Thoracic aorta (tissue), 2 donors: Measurements from ENCODE around the gene AMPH. TPM values are rescaled to one million over a fixed set of nuclear protein-coding genes. Genes with fewer than 3 reads are reported as not detected.

ENCODE experiments used
- ATAC-seq: fragments of 150-250 bp; one replicate; pipeline ENCODE4 v1.8.0; 2017; ENCODE audit warnings: low read depth; ENCODE audit not compliant: insufficient number of reproducible peaks, low FRiP score
- DNase-seq: peaks from one replicate; pipeline ENCODE4 v3.0.0-alpha.2; 2020; ENCODE audit warnings: low spot score
- H3K27ac ChIP-seq, 2 donors: fragments of 200-600 bp; sonication (generic); 1 replicate in 1 of 2; 2 replicates in 1 of 2; pipeline ENCODE4 v1.5.1; 2016; ENCODE audit warnings: mild to moderate bottlenecking in 2 of 2, moderate library complexity in 2 of 2
- H3K27me3 ChIP-seq: fragments of 200-600 bp; sonication (generic); replicated peaks from 2 replicates; pipeline ENCODE4 v1.6.0; 2016; ENCODE audit warnings: mild to moderate bottlenecking; ENCODE audit not compliant: insufficient read depth
- H3K36me3 ChIP-seq: fragments of 200-600 bp; sonication (generic); one replicate; pipeline ENCODE4 v1.5.1; 2016
- H3K4me1 ChIP-seq, 2 donors: fragments of 200-600 bp; sonication (generic); 1 replicate in 1 of 2; 2 replicates in 1 of 2; pipeline versions ENCODE4 v1.5.1 to v1.6.0; 2016; ENCODE audit warnings: low read depth in 2 of 2, mild to moderate bottlenecking in 1 of 2; ENCODE audit not compliant: control insufficient read depth in 1 of 2
- H3K4me3 ChIP-seq: fragments of 200-600 bp; sonication (generic); 2 replicates; pipeline ENCODE4 v1.5.1; 2016; ENCODE audit warnings: mild to moderate bottlenecking
- H3K9me3 ChIP-seq: fragments of 200-600 bp; sonication (generic); 2 replicates; pipeline ENCODE4 v1.5.1; 2016
- CTCF ChIP-seq: fragments of 200-600 bp; sonication (generic); IDR thresholded peaks from one replicate; pipeline ENCODE4 v1.5.1; 2019; ENCODE audit warnings: antibody characterized with exemption
- total RNA-seq, 2 donors: library from RNA; depleted of rRNA; stranded (reverse); fragments of >200 nt; gene quantifications; one replicate each; pipeline versions ENCODE4 v1.1.0 to v1.2.3, GENCODE V29; 2016

AMPH gene
- total RNA-seq, 2 donors from 2014 or later: 5.3 to 5.9 TPM

GRCh38 chr7:38637957-38638356, 6.8 kb upstream of the AMPH start:
- ATAC-seq: no peak
- H3K9me3 ChIP-seq: no peaks in the 10 kb centered on the region

GRCh38 chr7:38632411-38632810, 1.2 kb upstream of the AMPH start:
- H3K4me3 ChIP-seq: no peak overlapping the region
- no peak overlapping the region for H3K27ac ChIP-seq
- no peak for TF ChIP-seq CTCF
- DNase-seq (no peak), ATAC-seq (no peak)
- no peaks in the 10 kb centered on the region for H3K36me3 ChIP-seq
- no peaks in the 10 kb centered on the region for H3K9me3 ChIP-seq
- H3K4me1 ChIP-seq: peaks cover 0 to 13% of the 10 kb centered on the region in 2 donors
- no peaks in the 10 kb centered on the region for H3K27me3 ChIP-seq

More at GRCh38 chr7:38637957-38638356, 6.8 kb upstream of the AMPH start:
- no peak overlapping the region for H3K27ac ChIP-seq
- no peaks in the 10 kb centered on the region for H3K27me3 ChIP-seq
- no peaks in the 10 kb centered on the region for H3K4me1 ChIP-seq
- H3K36me3 ChIP-seq: no peaks in the 10 kb centered on the region
- TF ChIP-seq CTCF: no peak
- no peak overlapping the region for H3K4me3 ChIP-seq
- DNase-seq: no peak

GRCh38 chr7:38629651-38630510, 1.3 kb downstream of the AMPH start:
- Histone ChIP-seq H3K4me3 (peak overlapping the region; percentile 79), H3K4me1 (peaks cover 0 to 13% of the 10 kb centered on the region in 2 donors), H3K36me3 (no peaks in the 10 kb centered on the region), H3K27ac (no peak overlapping the region), H3K27me3 (no peaks in the 10 kb centered on the region), H3K9me3 (peaks cover 8% of the 10 kb centered on the region)
- DNase-seq (no peak), ATAC-seq (no peak)
- TF ChIP-seq CTCF: no peak

GRCh38 chr7:38628630-38629385, 2.4 kb downstream of the AMPH start:
- TF ChIP-seq CTCF: no peak
- ATAC-seq (no peak), DNase-seq (no peak)
- H3K9me3 ChIP-seq: peaks cover 10% of the 10 kb centered on the region
- H3K27ac ChIP-seq: no peak overlapping the region
- no peak overlapping the region for H3K4me3 ChIP-seq
- H3K27me3 ChIP-seq: no peaks in the 10 kb centered on the region
- H3K36me3 ChIP-seq: no peaks in the 10 kb centered on the region
- peaks cover 0 to 13% of the 10 kb centered on the region in 2 donors for H3K4me1 ChIP-seq

GRCh38 chr7:38625866-38626265, 5.3 kb downstream of the AMPH start:
- no peak for ATAC-seq
- Histone ChIP-seq H3K27me3 (no peaks in the 10 kb centered on the region), H3K9me3 (peaks cover 10% of the 10 kb centered on the region), H3K36me3 (no peaks in the 10 kb centered on the region), H3K4me3 (no peak overlapping the region), H3K4me1 (peaks cover 0 to 13% of the 10 kb centered on the region in 2 donors), H3K27ac (no peak overlapping the region)
- DNase-seq: no peak
- no peak for TF ChIP-seq CTCF
